ENCODE measurements around the gene ERP44.

- TF ChIP-seq POLR2A (IDR thresholded peaks at IDR 0.05; ENCODE audit: low read depth, low read length) = no peak
- TF ChIP-seq TAF1 (IDR thresholded peaks at IDR 0.05; ENCODE audit: borderline replicate concordance, low read depth, low read length) = no peak
- TF ChIP-seq POLR2AphosphoS5 (IDR thresholded peaks at IDR 0.05; ENCODE audit: low read depth, low read length) = no peak
These were observed 2.4 kb downstream of the ERP44 start for GRCh38 chr9:100096378-100096916.
